GM12865 (cell line): ENCODE results near the gene SLC5A6.

Source experiments
- DNase-seq: peaks from one replicate; pipeline ENCODE4 v3.0.0; 2010; ENCODE audit warnings: low read depth
- H3K4me3 ChIP-seq: 2 replicates; pipeline ENCODE4 v1.5.1; 2011; ENCODE audit warnings: mild to moderate bottlenecking, low read depth, low read length, control low read depth
- TF ChIP-seq, protein P1 (sequence below): IDR thresholded peaks from 2 replicates; pipeline ENCODE4 v1.5.1; 2011; ENCODE audit warnings: low read length, control low read depth, low read depth, inconsistent platforms; ENCODE audit not compliant: insufficient read depth; ENCODE audit errors: missing control alignments

The SLC5A6 gene

DNA sequence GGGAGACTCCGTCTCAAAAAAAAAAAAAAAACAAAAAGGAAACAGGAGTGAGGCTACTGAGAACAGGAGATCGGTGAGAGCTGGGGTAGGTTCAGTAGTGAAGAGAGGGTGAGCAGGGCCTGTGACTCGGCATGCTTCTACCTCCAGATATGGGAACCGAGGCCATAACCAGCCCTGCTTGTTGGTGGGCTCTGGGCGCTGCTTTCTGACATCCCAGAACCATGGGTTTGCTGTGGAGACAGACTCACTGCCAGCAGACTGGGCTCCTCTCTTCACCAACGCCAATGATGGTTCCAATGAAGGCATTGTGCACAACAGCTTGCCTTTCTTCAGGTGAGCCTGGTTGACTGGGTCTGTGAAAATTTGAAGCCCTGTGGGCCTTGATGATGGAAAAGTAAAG is 11.3 kb upstream of the SLC5A6 start:
- H3K4me3 ChIP-seq, result no peak overlapping the region
- TF ChIP-seq, protein P1, sequence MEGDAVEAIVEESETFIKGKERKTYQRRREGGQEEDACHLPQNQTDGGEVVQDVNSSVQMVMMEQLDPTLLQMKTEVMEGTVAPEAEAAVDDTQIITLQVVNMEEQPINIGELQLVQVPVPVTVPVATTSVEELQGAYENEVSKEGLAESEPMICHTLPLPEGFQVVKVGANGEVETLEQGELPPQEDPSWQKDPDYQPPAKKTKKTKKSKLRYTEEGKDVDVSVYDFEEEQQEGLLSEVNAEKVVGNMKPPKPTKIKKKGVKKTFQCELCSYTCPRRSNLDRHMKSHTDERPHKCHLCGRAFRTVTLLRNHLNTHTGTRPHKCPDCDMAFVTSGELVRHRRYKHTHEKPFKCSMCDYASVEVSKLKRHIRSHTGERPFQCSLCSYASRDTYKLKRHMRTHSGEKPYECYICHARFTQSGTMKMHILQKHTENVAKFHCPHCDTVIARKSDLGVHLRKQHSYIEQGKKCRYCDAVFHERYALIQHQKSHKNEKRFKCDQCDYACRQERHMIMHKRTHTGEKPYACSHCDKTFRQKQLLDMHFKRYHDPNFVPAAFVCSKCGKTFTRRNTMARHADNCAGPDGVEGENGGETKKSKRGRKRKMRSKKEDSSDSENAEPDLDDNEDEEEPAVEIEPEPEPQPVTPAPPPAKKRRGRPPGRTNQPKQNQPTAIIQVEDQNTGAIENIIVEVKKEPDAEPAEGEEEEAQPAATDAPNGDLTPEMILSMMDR, result no peak
- DNase-seq, result no peak

DNA sequence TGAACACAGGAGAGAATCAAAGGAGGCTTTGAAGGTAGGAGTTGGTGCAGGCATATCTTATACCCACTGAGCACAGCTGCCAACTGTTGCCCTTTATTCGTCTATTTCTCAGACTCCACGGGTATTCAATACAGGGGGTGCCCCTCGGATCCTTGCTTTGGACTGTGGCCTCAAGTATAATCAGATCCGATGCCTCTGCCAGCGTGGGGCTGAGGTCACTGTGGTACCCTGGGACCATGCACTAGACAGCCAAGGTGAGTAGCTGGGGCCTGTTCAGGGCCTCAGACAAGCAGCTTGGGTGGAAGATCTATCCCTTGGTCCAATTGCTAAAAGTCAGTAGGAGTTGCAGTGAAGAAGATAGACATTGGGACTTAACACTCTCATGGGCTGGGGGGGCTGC is 10.3 kb upstream of the SLC5A6 start:
- no peak overlapping the region for H3K4me3 ChIP-seq
- TF ChIP-seq, protein P1, result no peak
- no peak for DNase-seq

DNA sequence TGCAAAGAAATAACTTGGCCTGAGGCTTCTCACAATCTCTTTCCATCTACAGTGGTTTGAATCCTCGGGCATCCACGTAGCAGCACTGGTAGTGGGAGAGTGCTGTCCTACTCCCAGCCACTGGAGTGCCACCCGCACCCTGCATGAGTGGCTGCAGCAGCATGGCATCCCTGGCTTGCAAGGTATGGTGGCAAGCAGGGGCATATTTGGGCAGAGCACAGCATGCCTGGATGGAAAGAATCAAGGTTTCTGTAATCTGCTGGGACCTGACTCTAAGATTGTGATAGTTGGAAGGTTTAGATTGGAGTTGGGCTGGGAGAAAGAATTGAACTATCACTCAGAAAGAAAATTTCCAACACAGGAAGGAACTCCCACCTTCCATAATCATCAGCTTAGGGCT is 9.1 kb upstream of the SLC5A6 start:
- DNase-seq, result no peak
- TF ChIP-seq, protein P1, result no peak
- no peak overlapping the region for H3K4me3 ChIP-seq

DNA sequence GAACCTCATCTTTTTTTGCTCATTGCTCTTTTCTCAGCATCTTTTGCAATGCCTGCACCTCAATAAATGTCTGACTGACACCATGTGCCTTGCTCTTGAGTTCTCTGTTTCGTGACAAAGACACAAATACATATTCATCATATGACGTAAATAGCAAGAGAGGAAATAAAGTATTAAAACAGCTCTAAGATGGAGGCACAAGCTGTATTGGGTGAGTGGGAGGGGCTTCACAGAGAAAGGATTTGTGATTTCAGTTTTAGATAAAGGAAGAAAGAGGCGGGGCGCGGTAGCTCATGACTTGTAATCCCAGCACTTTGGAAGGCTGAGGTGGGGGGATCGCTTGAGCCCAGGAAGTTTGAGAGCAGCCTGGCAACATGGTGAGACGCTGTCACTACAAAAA is 8.0 kb upstream of the SLC5A6 start:
- no peak overlapping the region for H3K4me3 ChIP-seq
- DNase-seq, result no peak
- TF ChIP-seq, protein P1, result no peak

DNA sequence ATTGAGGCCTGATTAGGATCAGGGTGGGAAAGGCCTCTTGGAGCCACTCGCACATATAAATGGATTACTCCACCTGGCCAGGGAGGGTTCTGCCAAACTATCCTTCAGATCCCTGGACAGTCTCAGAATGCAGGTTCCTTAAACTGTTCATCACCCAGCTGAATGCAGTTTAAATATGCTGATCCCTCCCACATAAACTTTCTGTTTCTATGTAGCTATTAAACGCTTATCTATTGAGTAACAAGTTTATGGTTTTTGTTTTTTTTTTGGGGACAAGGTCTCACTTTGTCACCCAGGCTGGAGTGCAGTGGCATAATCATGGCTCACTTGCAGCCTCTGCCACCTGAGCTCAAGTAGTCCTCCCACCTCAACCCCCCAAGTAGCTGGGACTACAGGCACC is 7.0 kb upstream of the SLC5A6 start:
- no peak for DNase-seq
- TF ChIP-seq, protein P1, result no peak
- no peak overlapping the region for H3K4me3 ChIP-seq

DNA sequence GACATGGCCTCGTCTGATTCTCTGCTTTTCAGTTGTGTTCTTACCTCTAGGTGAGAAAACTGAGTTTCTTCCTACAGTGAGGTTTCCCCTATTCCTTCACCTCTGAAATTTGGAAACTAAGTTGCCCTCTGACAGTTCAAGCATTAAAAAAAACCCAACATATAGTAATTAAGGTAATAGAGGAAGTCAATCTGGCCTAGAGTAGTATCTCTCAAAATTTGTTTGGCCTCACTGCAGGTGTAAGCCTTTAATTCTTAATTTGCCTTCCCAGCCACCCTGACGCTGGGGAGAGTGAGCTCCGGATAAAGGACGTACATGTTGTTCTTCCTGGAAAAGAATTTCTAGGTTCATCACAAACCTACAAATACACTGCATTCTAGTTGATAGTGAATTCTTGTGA is 6.5 kb upstream of the SLC5A6 start:
- DNase-seq, result no peak
- H3K4me3 ChIP-seq, result peak overlapping the region; percentile 97
- TF ChIP-seq, protein P1, result no peak
